ENCODE data around the gene CPLANE1.

CPLANE1 gene

GRCh38 chr5:37208883-37209797, 40.0 kb downstream of the CPLANE1 start:
- in situ Hi-C loops (cut with MboI; ENCODE audit: low sequenced_read_pairs, unreplicated experiment): no loop called here
- DNase-seq (ENCODE audit: low spot score): peak; percentile 76
- TF ChIP-seq CTCF (IDR thresholded peaks at IDR 0.05; ENCODE audit: borderline replicate concordance, control extremely low read depth, extremely low read depth, insufficient read depth, missing control alignments): no peak

DNA sequence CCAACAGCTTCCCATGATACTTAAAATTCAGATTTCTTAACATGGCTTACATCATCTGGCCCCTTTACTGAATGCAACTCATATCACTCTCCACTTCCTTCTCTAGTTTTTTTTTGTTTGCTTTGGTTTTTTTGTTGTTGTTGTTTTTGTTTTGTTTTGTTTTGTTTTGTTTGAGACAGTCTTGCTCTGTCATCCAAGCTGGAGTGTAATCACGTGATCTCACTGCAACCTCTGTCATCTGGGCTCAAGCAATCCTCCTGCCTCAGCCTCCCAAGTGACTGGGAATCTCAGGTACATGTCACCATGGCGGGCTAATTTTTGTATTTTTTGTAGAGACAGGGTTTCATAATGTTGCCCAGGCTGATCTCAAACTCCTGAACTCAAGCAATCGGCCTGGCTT, 41.4 kb downstream of the CPLANE1 start:
- in situ Hi-C loops (cut with MboI; ENCODE audit: low sequenced_read_pairs, unreplicated experiment): no loop called here
- TF ChIP-seq CTCF (IDR thresholded peaks at IDR 0.05; ENCODE audit: borderline replicate concordance, control extremely low read depth, extremely low read depth, insufficient read depth, missing control alignments): no peak
- DNase-seq (ENCODE audit: low spot score): no peak

- in situ Hi-C loops (cut with MboI; ENCODE audit: low sequenced_read_pairs, unreplicated experiment): no loop called here
- DNase-seq (ENCODE audit: low spot score): no peak
- TF ChIP-seq CTCF (IDR thresholded peaks at IDR 0.05; ENCODE audit: borderline replicate concordance, control extremely low read depth, extremely low read depth, insufficient read depth, missing control alignments): no peak
Measured at GRCh38 chr5:37206736-37207135, 42.4 kb downstream of the CPLANE1 start.

DNA sequence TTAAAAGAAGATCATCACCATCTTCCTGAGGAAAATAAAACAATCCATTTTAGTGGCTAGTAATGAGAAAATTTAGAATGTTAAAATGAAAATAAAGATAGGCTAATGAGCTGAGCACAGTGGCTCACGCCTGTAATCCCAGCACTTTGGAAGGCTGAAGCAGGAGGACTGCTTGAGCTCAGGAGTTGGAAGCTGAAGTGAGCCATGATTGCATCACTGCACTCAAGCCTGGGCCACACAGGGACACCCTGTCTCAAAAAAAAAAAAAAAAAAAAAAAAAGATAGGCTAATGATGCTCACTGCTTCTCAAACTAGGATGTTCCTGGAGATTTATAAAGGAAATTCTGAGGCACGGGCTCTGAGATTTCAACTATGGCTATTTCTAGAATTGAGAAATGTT, 50.3 kb downstream of the CPLANE1 start:
- in situ Hi-C loops (cut with MboI; ENCODE audit: low sequenced_read_pairs, unreplicated experiment): no loop called here
- DNase-seq (ENCODE audit: low spot score): no peak
- no peak for TF ChIP-seq CTCF (IDR thresholded peaks at IDR 0.05; ENCODE audit: borderline replicate concordance, control extremely low read depth, extremely low read depth, insufficient read depth, missing control alignments)

GRCh38 chr5:37198061-37198460, 51.1 kb downstream of the CPLANE1 start:
- peak; percentile 31 for DNase-seq (ENCODE audit: low spot score)
- TF ChIP-seq CTCF (IDR thresholded peaks at IDR 0.05; ENCODE audit: borderline replicate concordance, control extremely low read depth, extremely low read depth, insufficient read depth, missing control alignments): no peak

GRCh38 chr5:37197340-37198050, 51.7 kb downstream of the CPLANE1 start:
- DNase-seq (ENCODE audit: low spot score): peak; percentile 49
- TF ChIP-seq CTCF (IDR thresholded peaks at IDR 0.05; ENCODE audit: borderline replicate concordance, control extremely low read depth, extremely low read depth, insufficient read depth, missing control alignments): no peak
- in situ Hi-C loops (cut with MboI; ENCODE audit: low sequenced_read_pairs, unreplicated experiment): no loop called here

More at GRCh38 chr5:37198061-37198460, 51.1 kb downstream of the CPLANE1 start:
- in situ Hi-C loops (cut with MboI; ENCODE audit: low sequenced_read_pairs, unreplicated experiment): no loop called here

Data from GM13976 (cell line).